HCEC 1CT (cell line): ENCODE data around the gene SDF4.

Source experiments
- DNase-seq: peaks from one replicate; pipeline ENCODE4 v3.0.0-alpha.2; 2017

SDF4 gene

GRCh38 chr1:1175221-1176062, 56.4 kb downstream of the SDF4 start:
- no peak for DNase-seq

- no peak for DNase-seq
Observed at GRCh38 chr1:1173793-1174415, 57.9 kb downstream of the SDF4 start, which contains the start of gene TTLL10. TTLL10 (plus strand) TSS chr1:1173880; CDS start chr1:1179216, 5,336 bp downstream.

- no peak for DNase-seq
Observed at GRCh38 chr1:1173061-1173792, 58.6 kb downstream of the SDF4 start.

GRCh38 chr1:1171546-1172340, 60.1 kb downstream of the SDF4 start:
- DNase-seq = no peak

- DNase-seq = no peak
Observed at GRCh38 chr1:1171161-1171545, 60.6 kb downstream of the SDF4 start.

GRCh38 chr1:1170215-1171091, 61.3 kb downstream of the SDF4 start:
- DNase-seq = no peak

- DNase-seq = no peak
Observed at GRCh38 chr1:1169429-1170214, 62.2 kb downstream of the SDF4 start.

- DNase-seq = no peak
Observed at GRCh38 chr1:1168451-1169411, 63.1 kb downstream of the SDF4 start.

- no peak for DNase-seq
Observed at GRCh38 chr1:1167841-1168450, 63.9 kb downstream of the SDF4 start.

GRCh38 chr1:1167398-1167821, 64.4 kb downstream of the SDF4 start:
- DNase-seq = no peak
